ENCODE measurements around the gene CDKN2C. TPM values are rescaled to one million over a fixed set of nuclear protein-coding genes. Genes with fewer than 3 reads are reported as not detected.
A peak's percentile ranks its signal among the peaks of the same experiment; 100 is the strongest.

CDKN2C gene
- total RNA-seq (10 to 100 TPM in 8 of 9 donors, 1 to 10 TPM in 1; 8.0 to 46.0 (median 24.5) TPM), polyA plus RNA-seq (10 to 100 TPM; 15.7 to 27.4 (median 18.5) TPM)
- long read RNA-seq, donor 1, partial matches to known transcripts: 0 of 1 reads
- long read RNA-seq, donor 1, other reads (novel, unspliced or antisense): 0 of 1 reads
- long read RNA-seq, donor 2: 0 reads
- long read RNA-seq, donor 3: 0 reads
- long read RNA-seq, donor 4, transcript CDKN2C-202 (2 exons, 1,220 nt): major isoform, 13 of 16 reads
- long read RNA-seq, donor 4, partial matches to known transcripts: 0 of 16 reads
- long read RNA-seq, donor 4, other reads (novel, unspliced or antisense): 0 of 16 reads
- long read RNA-seq, donor 5, transcript CDKN2C-202 (2 exons, 1,220 nt): major isoform, 17 of 32 reads
- long read RNA-seq, donor 5, transcript CDKN2C-203 (3 exons, 2,086 nt): minor isoform, 15 of 32 reads
- long read RNA-seq, donor 5, partial matches to known transcripts: 0 of 32 reads
- long read RNA-seq, donor 5, other reads (novel, unspliced or antisense): 0 of 32 reads
- long read RNA-seq, donor 6, transcript CDKN2C-202 (2 exons, 1,220 nt): major isoform, 12 of 13 reads
- long read RNA-seq, donor 6, partial matches to known transcripts: 0 of 13 reads
- long read RNA-seq, donor 6, other reads (novel, unspliced or antisense): 1 of 13 reads
- long read RNA-seq, donor 7, partial matches to known transcripts: 0 of 5 reads
- long read RNA-seq, donor 7, other reads (novel, unspliced or antisense): 0 of 5 reads
- long read RNA-seq, donor 8, transcript CDKN2C-203 (3 exons, 2,086 nt): major isoform, 5 of 6 reads
- long read RNA-seq, donor 8, partial matches to known transcripts: 0 of 6 reads
- long read RNA-seq, donor 8, other reads (novel, unspliced or antisense): 0 of 6 reads
- long read RNA-seq, donor 9, partial matches to known transcripts: 0 of 1 reads
- long read RNA-seq, donor 9, other reads (novel, unspliced or antisense): 0 of 1 reads
- long read RNA-seq, donor 10, partial matches to known transcripts: 0 of 2 reads
- long read RNA-seq, donor 10, other reads (novel, unspliced or antisense): 0 of 2 reads

GRCh38 chr1:50969611-50970508 is at the start of gene CDKN2C:
Gene CDKN2C (plus strand): TSS chr1:50970245. CDS start chr1:50970369, 124 bp downstream.
- DNase-seq: peak; percentile 77 to 92 (median 82)
- no peaks in the 10 kb centered on the region for H3K27me3 ChIP-seq
- WGBS, 4 donors: 0 to 1% (median 0%) methylated on average over 31 to 44 of the region's 44 CpGs
- H3K4me3 ChIP-seq: peak within 1 kb of the TSS; percentile 71 to 97 (median 94)
- H3K9me3 ChIP-seq (replicated peaks in 1 of 3): peaks cover 0 to 6% (median 0%) of the 10 kb centered on the region in 3 donors
- TF ChIP-seq POLR2A (IDR thresholded peaks at IDR 0.05): peak in 1 of 2 donors; percentile 85
- no peak for TF ChIP-seq CTCF (IDR thresholded peaks at IDR 0.05)
- H3K4me1 ChIP-seq (replicated peaks in 1 of 2): peaks cover 0 to 29% of the 10 kb centered on the region in 2 donors
- intact Hi-C loops (cut with DNase I): loop anchor here in 1 of 2 donors (10.0 kb wide), 1 partner anchor 195 kb away; no protein-coding TSS in a partner anchor
- peak within 1 kb of the TSS; percentile 96 to 100 (median 98) for H3K27ac ChIP-seq
- no peaks in the 10 kb centered on the region for H3K36me3 ChIP-seq (replicated peaks in 1 of 2)

GRCh38 chr1:50920409-50920808 is 49.6 kb upstream of the CDKN2C start:
- Histone ChIP-seq H3K9me3 (replicated peaks in 1 of 3) (no peaks in the 10 kb centered on the region), H3K4me1 (replicated peaks in 1 of 2) (peaks cover 0 to 8% of the 10 kb centered on the region in 2 donors), H3K36me3 (replicated peaks in 1 of 2) (no peaks in the 10 kb centered on the region), H3K27ac (no peak overlapping the region), H3K27me3 (no peaks in the 10 kb centered on the region), H3K4me3 (no peak overlapping the region)
- intact Hi-C loops (cut with DNase I): no loop called here
- 94 to 97% (median 95%) methylated on average over 1 of the region's 1 CpG for WGBS, 4 donors
- no peak for DNase-seq
- TF ChIP-seq POLR2A (IDR thresholded peaks at IDR 0.05): no peak
- no peak for TF ChIP-seq CTCF (IDR thresholded peaks at IDR 0.05)

DNA sequence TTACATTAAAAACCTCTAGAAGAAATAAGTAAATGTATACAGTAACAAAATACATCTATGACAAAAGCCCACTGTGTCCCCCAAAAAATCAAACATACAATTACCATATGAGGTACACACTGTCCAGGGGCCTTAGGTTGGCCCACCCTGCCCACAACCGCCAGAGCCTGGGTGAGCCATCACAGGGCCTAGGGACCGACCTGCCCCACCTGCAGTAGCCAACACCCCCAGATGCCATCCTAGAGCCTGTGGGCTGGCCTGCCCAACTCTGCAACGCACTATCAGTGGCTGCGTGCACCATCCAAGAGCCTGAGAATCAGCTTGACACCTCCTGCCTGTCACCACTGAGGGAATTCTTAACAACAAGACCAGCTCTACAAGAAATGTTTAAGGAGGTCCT is 49.0 kb upstream of the CDKN2C start:
- no peaks in the 10 kb centered on the region for H3K27me3 ChIP-seq
- intact Hi-C loops (cut with DNase I): no loop called here
- 89 to 99% (median 94%) methylated on average over 4 of the region's 4 CpGs for WGBS, 4 donors
- no peak for TF ChIP-seq POLR2A (IDR thresholded peaks at IDR 0.05)
- no peak for TF ChIP-seq CTCF (IDR thresholded peaks at IDR 0.05)
- H3K9me3 ChIP-seq (replicated peaks in 1 of 3): no peaks in the 10 kb centered on the region
- no peak overlapping the region for H3K4me3 ChIP-seq
- H3K36me3 ChIP-seq (replicated peaks in 1 of 2): no peaks in the 10 kb centered on the region
- no peak overlapping the region for H3K27ac ChIP-seq
- H3K4me1 ChIP-seq (replicated peaks in 1 of 2): peaks cover 0 to 8% of the 10 kb centered on the region in 2 donors
- no peak for DNase-seq

All from adrenal gland (tissue), 19 donors.